CD14-positive monocyte (primary cell): Measurements from ENCODE around the gene SNX5. TPM values are rescaled to one million over a fixed set of nuclear protein-coding genes. Genes with fewer than 3 reads are reported as not detected.

Source experiments
- DNase-seq, 3 donors: peaks; one replicate each; pipeline ENCODE4 v3.0.0-alpha.2; 2011 to 2022
- H2AFZ ChIP-seq: 2 replicates; pipeline ENCODE4 v1.6.0; 2012; ENCODE audit warnings: mild to moderate bottlenecking, low read depth, low read length, inconsistent platforms; ENCODE audit not compliant: insufficient read depth, poor library complexity, severe bottlenecking
- H3K27ac ChIP-seq, 2 donors: 1 replicate in 1 of 2; 2 replicates in 1 of 2; pipeline ENCODE4 v1.5.1; 2012 to 2013; ENCODE audit warnings: low read length in 2 of 2, control low read depth in 1 of 2, inconsistent platforms in 1 of 2, low read depth in 1 of 2, mild to moderate bottlenecking in 1 of 2
- H3K27me3 ChIP-seq, 2 donors: one replicate each; pipeline versions ENCODE4 v1.6.0 to v1.6.1; 2011 to 2013; ENCODE audit warnings: low read length in 2 of 2; ENCODE audit not compliant: control insufficient read depth in 2 of 2, insufficient read depth in 2 of 2
- H3K36me3 ChIP-seq, 2 donors: replicated peaks in 1 of 2; 1 replicate in 1 of 2; 2 replicates in 1 of 2; pipeline versions ENCODE4 v1.5.1 to v1.6.1; 2012 to 2013; ENCODE audit warnings: low read length in 2 of 2, control low read depth in 1 of 2, inconsistent platforms in 1 of 2, mild to moderate bottlenecking in 1 of 2; ENCODE audit not compliant: insufficient read depth in 2 of 2, control insufficient read depth in 1 of 2
- H3K4me1 ChIP-seq, 2 donors: 1 replicate in 1 of 2; 2 replicates in 1 of 2; pipeline versions ENCODE4 v1.5.1 to v1.6.1; 2012 to 2013; ENCODE audit warnings: low read length in 2 of 2, control low read depth in 1 of 2, inconsistent platforms in 1 of 2, mild to moderate bottlenecking in 1 of 2, moderate library complexity in 1 of 2; ENCODE audit not compliant: insufficient read depth in 2 of 2, control insufficient read depth in 1 of 2
- H3K4me2 ChIP-seq: replicated peaks from 2 replicates; pipeline ENCODE3; 2012; ENCODE audit warnings: low read length, moderate library complexity, mild to moderate bottlenecking; ENCODE audit not compliant: poor library complexity, severe bottlenecking; ENCODE audit errors: extremely low read depth
- H3K4me3 ChIP-seq, 3 experiments: fragments of 200-600 bp in 1 of 3; sonication (generic) in 1 of 3; replicated peaks in 1 of 3; 1 replicate in 2 of 3; 2 replicates in 1 of 3; pipeline ENCODE4 v1.5.1; 2011 to 2013; ENCODE audit warnings: low read length in 3 of 3, mild to moderate bottlenecking in 3 of 3, control low read depth in 2 of 3, low read depth in 2 of 3, inconsistent platforms in 1 of 3, moderate library complexity in 1 of 3
- H3K79me2 ChIP-seq: 2 replicates; pipeline ENCODE4 v1.6.0; 2012; ENCODE audit warnings: mild to moderate bottlenecking, control low read depth, inconsistent platforms, low read length, moderate library complexity; ENCODE audit not compliant: insufficient read depth
- H3K9ac ChIP-seq: 2 replicates; pipeline ENCODE4 v1.6.0; 2017; ENCODE audit warnings: low read length, mild to moderate bottlenecking; ENCODE audit not compliant: insufficient read depth, poor library complexity, severe bottlenecking
- H3K9me3 ChIP-seq, 2 donors: replicated peaks in 1 of 2; 1 replicate in 1 of 2; 2 replicates in 1 of 2; pipeline versions ENCODE4 v1.5.1 to v1.6.1; 2012 to 2013; ENCODE audit warnings: low read length in 2 of 2, control low read depth in 1 of 2; ENCODE audit not compliant: control insufficient read depth in 1 of 2, insufficient read depth in 1 of 2
- H4K20me1 ChIP-seq: 2 replicates; pipeline ENCODE4 v1.6.0; 2012; ENCODE audit warnings: mild to moderate bottlenecking, low read length, control low read depth, moderate library complexity; ENCODE audit not compliant: insufficient read depth
- H3K27ac Mint-ChIP-seq, 7 donors: one replicate each; pipeline ENCODE4 v1.8.0; 2020; ENCODE audit warnings: mild to moderate bottlenecking in 7 of 7, mixed read lengths in 7 of 7, moderate library complexity in 6 of 7, inconsistent platforms in 2 of 7
- H3K27me3 Mint-ChIP-seq, 3 donors: one replicate each; pipeline ENCODE4 v1.8.0; 2021 to 2022; ENCODE audit warnings: low read depth in 3 of 3, mild to moderate bottlenecking in 3 of 3, mixed read lengths in 3 of 3, moderate library complexity in 3 of 3, inconsistent platforms in 1 of 3
- H3K36me3 Mint-ChIP-seq, 2 donors: one replicate each; pipeline ENCODE4 v1.8.0; 2020; ENCODE audit warnings: mixed read lengths in 2 of 2, inconsistent platforms in 1 of 2, mild to moderate bottlenecking in 1 of 2
- H3K4me1 Mint-ChIP-seq: one replicate; pipeline ENCODE4 v1.8.0; 2020; ENCODE audit warnings: mild to moderate bottlenecking, mixed read lengths
- H3K4me3 Mint-ChIP-seq, 2 donors: one replicate each; pipeline ENCODE4 v1.8.0; 2020; ENCODE audit warnings: mild to moderate bottlenecking in 2 of 2, mixed read lengths in 2 of 2, moderate library complexity in 1 of 2
- H3K9me3 Mint-ChIP-seq, 7 donors: one replicate each; pipeline ENCODE4 v1.8.0; 2020 to 2022; ENCODE audit warnings: mixed read lengths in 7 of 7, mild to moderate bottlenecking in 6 of 7, moderate library complexity in 6 of 7, inconsistent platforms in 2 of 7
- CTCF ChIP-seq: fragments of 200-600 bp; IDR thresholded peaks from one replicate; pipeline ENCODE4 v1.8.0; 2022; ENCODE audit warnings: antibody characterized with exemption, mild to moderate bottlenecking
- WGBS: methylation state at CpG from one replicate; pipeline ENCODE4 v1.1.5; 2013; ENCODE audit warnings: missing lambda C conversion rate; ENCODE audit not compliant: insufficient coverage; 5-methylcytosine and 5-hydroxymethylcytosine counted together
- intact Hi-C, 2 donors: fragments of 100-400 bp; cut with micrococcal nuclease; formaldehyde crosslinking; loops; one replicate each; pipeline versions ENCODE4 v1.15.0 to v1.15.1; 2023
- polyA plus RNA-seq, 3 donors: library from polyadenylated mRNA; depleted of rRNA in 1 of 3; unstranded in 2 of 3; stranded (reverse) in 1 of 3; fragments of 300-500 nt in 2 of 3; fragments of >200 nt in 1 of 3; fragmentation: Illumina TruSeq in 2 of 3; gene quantifications; 1 replicate in 2 of 3; 2 replicates in 1 of 3; pipeline ENCODE4 v1.2.3, GENCODE V29; 2012 to 2021

The SNX5 gene
- polyA plus RNA-seq, 3 donors, result 55.6 to 83.8 (median 66.1) TPM

DNA sequence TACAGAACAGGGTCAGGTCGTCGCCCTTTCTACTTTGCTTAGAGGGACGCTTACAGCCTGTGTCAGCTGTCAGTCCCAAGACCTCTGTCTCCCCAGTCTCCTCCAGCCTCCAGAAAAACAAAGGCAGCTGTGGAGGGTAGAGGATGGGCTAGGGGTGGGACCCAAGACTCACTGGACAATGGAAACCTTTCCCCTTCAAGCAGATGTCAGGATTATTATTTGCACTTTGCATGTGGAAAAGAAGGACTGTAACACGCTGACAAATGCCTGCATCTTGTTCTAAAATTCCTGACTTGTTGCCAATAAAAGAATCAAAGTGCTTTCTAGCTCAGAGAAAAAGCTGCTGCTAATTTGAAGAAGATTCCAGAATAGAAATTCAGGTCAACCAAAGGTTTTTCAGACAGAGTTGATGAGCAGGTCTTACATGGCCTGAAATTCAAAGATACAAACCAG, 58.7 kb downstream of the SNX5 start:
- Histone ChIP-seq H3K27me3 (no peaks in the 10 kb centered on the region), H3K4me1 (no peaks in the 10 kb centered on the region), H3K79me2 (no peaks in the 10 kb centered on the region), H3K9me3 (no peaks in the 10 kb centered on the region), H3K36me3 (no peaks in the 10 kb centered on the region), H3K27ac (no peak overlapping the region), H4K20me1 (no peaks in the 10 kb centered on the region), H3K4me3 (no peak overlapping the region), H3K9ac (no peak overlapping the region), H2AFZ (no peak overlapping the region), H3K4me2 (no peak overlapping the region)
- H3K9me3 Mint-ChIP-seq, result no peaks in the 10 kb centered on the region
- no peak overlapping the region for H3K4me3 Mint-ChIP-seq
- no peak for DNase-seq
- peaks cover 16% of the 10 kb centered on the region for H3K4me1 Mint-ChIP-seq
- H3K27me3 Mint-ChIP-seq, result peaks cover 0 to 3% (median 1%) of the 10 kb centered on the region in 3 donors
- H3K36me3 Mint-ChIP-seq, result no peaks in the 10 kb centered on the region
- TF ChIP-seq CTCF, result no peak
- WGBS, result no CpG with 5 or more reads among the region's 4 CpGs
- no peak overlapping the region for H3K27ac Mint-ChIP-seq
- intact Hi-C loops, result no loop called here

DNA sequence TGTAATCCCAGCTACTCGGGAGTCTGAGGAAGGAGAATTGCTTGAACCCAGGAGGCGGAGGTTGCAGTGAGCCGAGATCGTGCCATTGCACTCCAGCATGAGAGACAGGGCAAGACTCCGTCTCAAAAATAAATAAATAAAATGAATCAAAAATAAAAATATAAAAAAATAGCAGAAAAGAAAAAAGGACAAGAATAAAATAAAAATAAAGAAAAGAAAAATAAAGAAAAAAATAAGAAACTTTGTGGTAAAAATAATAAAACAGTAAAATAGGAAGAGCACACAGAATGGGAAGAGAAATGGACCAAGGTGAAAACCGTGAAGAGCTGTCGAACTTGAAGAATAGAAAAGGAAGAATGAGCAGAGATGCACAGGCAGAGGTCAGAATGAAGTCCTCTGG, 63.0 kb downstream of the SNX5 start:
- no peaks in the 10 kb centered on the region for H4K20me1 ChIP-seq
- no peak overlapping the region for H3K27ac ChIP-seq
- H3K79me2 ChIP-seq, result no peaks in the 10 kb centered on the region
- WGBS, result 93% methylated on average over 3 of the region's 7 CpGs
- H3K9ac ChIP-seq, result no peak overlapping the region
- no peaks in the 10 kb centered on the region for H3K9me3 ChIP-seq
- Mint-ChIP-seq H3K36me3 (no peaks in the 10 kb centered on the region), H3K27ac (no peak overlapping the region), H3K9me3 (no peaks in the 10 kb centered on the region), H3K4me3 (no peak overlapping the region), H3K4me1 (no peaks in the 10 kb centered on the region), H3K27me3 (peaks cover 0 to 3% (median 0%) of the 10 kb centered on the region in 3 donors)
- H3K36me3 ChIP-seq, result no peaks in the 10 kb centered on the region
- no peak overlapping the region for H2AFZ ChIP-seq
- TF ChIP-seq CTCF, result no peak
- no peak overlapping the region for H3K4me3 ChIP-seq
- intact Hi-C loops, result no loop called here
- H3K27me3 ChIP-seq, result no peaks in the 10 kb centered on the region
- no peak overlapping the region for H3K4me2 ChIP-seq
- H3K4me1 ChIP-seq, result no peaks in the 10 kb centered on the region
- DNase-seq, result no peak
